ENCODE measurements around the gene ARL2. TPM values are rescaled to one million over a fixed set of nuclear protein-coding genes. Genes with fewer than 3 reads are reported as not detected.
"Not testable (repeated sequence)": the region's sequence is repeated elsewhere in the genome, so short reads cannot be mapped to it uniquely, and the experiment has no call there.

ARL2 gene
- total RNA-seq, 1 experiment from 2014 or later: 96.8 TPM

DNA sequence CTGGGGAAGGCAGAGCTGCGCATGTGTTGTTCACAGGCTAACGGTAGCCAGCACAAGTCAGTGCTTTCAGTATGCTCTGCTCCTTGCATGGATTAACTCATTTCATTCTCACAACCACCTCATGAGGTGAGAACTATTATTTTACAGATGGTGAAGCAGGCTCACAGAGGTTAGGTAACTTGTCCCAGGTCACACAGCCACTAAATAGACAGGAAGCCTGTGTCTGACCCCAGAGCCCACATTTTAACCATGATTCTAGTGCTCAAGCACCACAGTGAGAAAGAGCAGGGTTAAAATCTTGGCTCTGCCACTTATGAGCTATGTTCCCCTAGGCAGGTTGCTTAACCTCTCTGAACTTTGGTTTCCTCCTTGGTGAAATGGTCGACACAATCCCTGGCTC is 7.0 kb downstream of the ARL2 start:
- peaks cover 15% of the 10 kb centered on the region for H3K4me1 Mint-ChIP-seq (ENCODE audit: insufficient read depth, unreplicated experiment)
- DNase-seq (ENCODE audit: unreplicated experiment): no peak
- H3K4me3 Mint-ChIP-seq (ENCODE audit: unreplicated experiment): no peak overlapping the region
- no peak overlapping the region for H3K27ac Mint-ChIP-seq (ENCODE audit: low read depth, unreplicated experiment)
- H3K9me3 Mint-ChIP-seq (ENCODE audit: unreplicated experiment): no peaks in the 10 kb centered on the region
- POLR2A ChIA-PET: no interaction called here
- TF ChIP-seq CTCF (IDR thresholded peaks at IDR 0.05; ENCODE audit: unreplicated experiment): no peak
- no TSS peak for BruUV-seq (replicated peaks)
- no peaks in the 10 kb centered on the region for H3K27me3 Mint-ChIP-seq (ENCODE audit: insufficient read depth, unreplicated experiment)
- intact Hi-C loops (cut with micrococcal nuclease): no loop called here
- CTCF ChIA-PET: no interaction called here
- peaks cover 6% of the 10 kb centered on the region for H3K36me3 Mint-ChIP-seq (ENCODE audit: insufficient read depth, unreplicated experiment)

- POLR2A ChIA-PET: no interaction called here
- CTCF ChIA-PET: interaction anchor here (0.6 to 1.4 kb wide), 2 partner anchors 112 to 173 kb away, joined by 3 to 4 read pairs; no protein-coding TSS in a partner anchor
- BruUV-seq (replicated peaks): no TSS peak
Measured at GRCh38 chr11:65021509-65021908, 7.5 kb downstream of the ARL2 start.

GRCh38 chr11:65023502-65023901 is 9.5 kb downstream of the ARL2 start:
- DNase-seq (ENCODE audit: unreplicated experiment); H3K4me3 Mint-ChIP-seq (ENCODE audit: unreplicated experiment); BruUV-seq (replicated peaks); H3K9me3 Mint-ChIP-seq (ENCODE audit: unreplicated experiment); H3K27ac Mint-ChIP-seq (ENCODE audit: low read depth, unreplicated experiment); H3K27me3 Mint-ChIP-seq (ENCODE audit: insufficient read depth, unreplicated experiment); H3K36me3 Mint-ChIP-seq (ENCODE audit: insufficient read depth, unreplicated experiment); intact Hi-C loops (cut with micrococcal nuclease): not testable (repeated sequence)
- POLR2A ChIA-PET: interaction anchor here (1.3 kb wide), 1 partner anchor 9 kb away, joined by 5 read pairs; the partner anchor contains the start of gene ARL2
- peaks cover 12% of the 10 kb centered on the region for H3K4me1 Mint-ChIP-seq (ENCODE audit: insufficient read depth, unreplicated experiment)
- CTCF ChIA-PET: interaction anchor here (0.6 kb wide), 1 partner anchor 162 kb away, joined by 3 read pairs; no protein-coding TSS in a partner anchor

More at GRCh38 chr11:65021509-65021908, 7.5 kb downstream of the ARL2 start:
- H3K27me3 Mint-ChIP-seq (ENCODE audit: insufficient read depth, unreplicated experiment): no peaks in the 10 kb centered on the region
- intact Hi-C loops (cut with micrococcal nuclease): no loop called here
- H3K4me3 Mint-ChIP-seq (ENCODE audit: unreplicated experiment): no peak overlapping the region
- TF ChIP-seq CTCF (IDR thresholded peaks at IDR 0.05; ENCODE audit: unreplicated experiment): no peak
- peaks cover 11% of the 10 kb centered on the region for H3K4me1 Mint-ChIP-seq (ENCODE audit: insufficient read depth, unreplicated experiment)
- peaks cover 6% of the 10 kb centered on the region for H3K36me3 Mint-ChIP-seq (ENCODE audit: insufficient read depth, unreplicated experiment)
- no peak for DNase-seq (ENCODE audit: unreplicated experiment)
- H3K27ac Mint-ChIP-seq (ENCODE audit: low read depth, unreplicated experiment): no peak overlapping the region
- no peaks in the 10 kb centered on the region for H3K9me3 Mint-ChIP-seq (ENCODE audit: unreplicated experiment)

DNA sequence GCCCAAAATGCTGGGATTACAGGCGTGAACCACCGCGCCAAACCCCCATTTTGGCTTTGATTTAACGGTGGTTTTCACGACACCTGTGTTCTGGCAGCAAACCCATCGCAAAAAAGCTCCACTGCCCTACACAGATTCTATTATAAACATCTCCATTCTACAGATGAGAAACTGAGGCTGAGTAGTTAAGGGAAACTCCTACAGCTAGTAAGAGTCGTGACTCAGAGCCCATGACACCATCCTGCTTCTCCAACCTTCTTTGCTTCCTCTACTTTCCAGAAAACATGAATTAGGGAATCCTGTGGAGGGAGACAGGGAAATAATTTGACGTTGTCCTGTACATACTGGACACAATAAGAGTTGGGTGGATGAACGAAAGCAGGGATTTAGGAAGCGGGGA is 12.8 kb downstream of the ARL2 start:
- intact Hi-C loops (cut with micrococcal nuclease): loop anchor here (5.0 kb wide), 2 partner anchors 55 to 110 kb away; partner anchors contain the start of genes ATG2A, CDCA5 and ZFPL1
- H3K27me3 Mint-ChIP-seq (ENCODE audit: insufficient read depth, unreplicated experiment): no peaks in the 10 kb centered on the region
- CTCF ChIA-PET: interaction anchor here (0.8 to 5.9 kb wide), 7 partner anchors 12 to 179 kb away, joined by 3 to 64 read pairs (median 3); partner anchors contain the start of genes ARL2 and SAC3D1
- no peak for TF ChIP-seq CTCF (IDR thresholded peaks at IDR 0.05; ENCODE audit: unreplicated experiment)
- no peak for DNase-seq (ENCODE audit: unreplicated experiment)
- no peaks in the 10 kb centered on the region for H3K9me3 Mint-ChIP-seq (ENCODE audit: unreplicated experiment)
- peak overlapping the region; percentile 75 for H3K4me3 Mint-ChIP-seq (ENCODE audit: unreplicated experiment)
- BruUV-seq (replicated peaks): no TSS peak
- peak overlapping the region; percentile 30 for H3K27ac Mint-ChIP-seq (ENCODE audit: low read depth, unreplicated experiment)
- H3K36me3 Mint-ChIP-seq (ENCODE audit: insufficient read depth, unreplicated experiment): peaks cover 5% of the 10 kb centered on the region
- POLR2A ChIA-PET: interaction anchor here (0.8 to 3.7 kb wide), 15 partner anchors 8 to 590 kb away, joined by 3 to 28 read pairs (median 3); partner anchors contain the start of genes ARL2, FAU, MRPL49 and SAC3D1
- H3K4me1 Mint-ChIP-seq (ENCODE audit: insufficient read depth, unreplicated experiment): peaks cover 12% of the 10 kb centered on the region

Data from MCF 10A (cell line).